HG02840 (cell line): ENCODE measurements around the gene ROPN1.
"Not testable (repeated sequence)": the region's sequence is repeated elsewhere in the genome, so short reads cannot be mapped to it uniquely, and the experiment has no call there.

Experiments used
- ATAC-seq: cut with Tn5 transposase; IDR thresholded peaks from one replicate; pipeline ENCODE4 v1.9.1; 2021; ENCODE audit warnings: mild to moderate bottlenecking, moderate library complexity, moderate number of reproducible peaks; ENCODE audit not compliant: unreplicated experiment, low FRiP score

Gene ROPN1

DNA sequence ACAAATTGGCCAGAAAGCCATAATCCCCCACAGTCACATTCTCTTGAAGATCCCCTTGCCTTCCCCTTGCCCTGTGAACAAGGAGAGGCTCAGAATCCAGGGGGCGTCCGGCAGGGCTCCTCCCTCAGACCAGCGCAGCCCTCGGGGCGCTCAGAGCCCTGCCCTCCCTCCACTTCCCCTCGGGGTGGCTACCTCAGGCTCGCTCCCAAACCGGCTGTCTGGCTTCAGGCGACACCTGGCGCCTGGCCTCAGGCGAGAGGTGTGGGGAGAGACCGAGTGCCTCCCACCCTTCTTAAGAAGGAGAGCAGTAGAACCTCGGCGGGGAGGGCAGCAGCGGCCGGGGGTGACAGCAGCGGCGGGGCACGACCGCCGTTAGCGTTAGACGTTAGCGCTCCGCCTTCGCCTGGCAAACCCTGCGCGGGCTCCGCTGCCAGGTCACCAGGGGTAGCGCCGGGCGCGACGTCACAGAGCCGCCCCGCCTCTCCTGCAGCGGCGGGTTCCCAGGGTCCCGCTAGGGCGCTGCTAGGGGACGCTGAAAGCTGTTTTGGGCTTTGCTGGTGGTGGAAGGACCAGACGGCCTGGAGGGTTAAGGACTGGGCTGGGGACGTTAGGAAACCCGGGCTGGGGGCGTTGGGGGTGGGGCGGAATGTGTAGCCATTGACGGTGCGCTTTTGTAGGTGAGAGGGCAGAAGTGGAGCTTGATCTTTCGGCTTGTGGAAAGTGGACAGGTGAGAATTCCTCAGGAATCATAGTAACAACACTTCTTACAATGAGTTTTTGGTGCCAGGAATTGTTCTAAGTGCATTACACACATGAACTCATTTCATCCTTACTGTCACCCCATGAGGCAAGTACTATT, at the start of gene ROPN1:
ROPN1 (minus strand) TSS at position 395 of the 859 bp plus-strand sequence. CDS start 11,643 bp downstream, outside the sequence.
- ATAC-seq, result not testable (repeated sequence)

DNA sequence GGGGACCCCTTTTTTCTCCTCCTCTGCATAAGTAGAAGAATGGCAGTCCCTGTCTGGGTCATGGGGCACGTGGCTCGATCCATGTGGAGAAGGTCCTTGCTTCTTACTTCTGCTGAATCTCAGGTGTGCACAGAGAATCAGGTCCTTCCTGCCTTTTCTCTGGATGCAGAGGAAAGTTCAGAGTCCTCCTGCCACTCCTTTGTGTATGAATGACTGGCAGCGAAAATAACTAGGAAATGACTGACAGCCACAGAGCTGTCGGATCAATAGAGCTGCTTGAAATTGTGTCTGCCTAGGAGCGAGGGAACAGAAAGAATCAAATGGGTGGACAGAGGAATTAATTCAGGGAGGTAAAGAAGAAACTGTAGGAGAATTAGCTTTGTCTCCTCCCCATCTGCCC, 49.6 kb upstream of the ROPN1 start:
- no peak for ATAC-seq

- ATAC-seq, result no peak
Observed at GRCh38 chr3:124037326-124037725, 45.4 kb upstream of the ROPN1 start.

- not testable (repeated sequence) for ATAC-seq
Observed at GRCh38 chr3:124036214-124036613, 44.3 kb upstream of the ROPN1 start.

- no peak for ATAC-seq
Observed at GRCh38 chr3:124035463-124036121, 43.7 kb upstream of the ROPN1 start.

DNA sequence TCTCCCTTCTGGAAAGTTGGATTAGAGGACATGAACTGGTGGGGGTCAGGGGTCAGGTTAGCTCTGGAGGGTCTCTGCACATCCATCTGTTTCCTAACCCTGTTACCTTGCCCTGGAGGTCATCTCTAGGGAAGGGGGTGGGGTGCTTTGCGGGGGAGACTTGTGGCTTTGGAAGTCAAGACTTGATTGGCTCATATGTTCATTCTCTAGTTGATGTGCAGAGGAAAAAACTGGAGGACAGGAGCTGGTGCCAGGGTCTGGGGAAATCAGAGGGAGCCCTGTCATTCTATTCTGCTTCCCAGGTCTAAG, 42.9 kb upstream of the ROPN1 start:
- no peak for ATAC-seq

DNA sequence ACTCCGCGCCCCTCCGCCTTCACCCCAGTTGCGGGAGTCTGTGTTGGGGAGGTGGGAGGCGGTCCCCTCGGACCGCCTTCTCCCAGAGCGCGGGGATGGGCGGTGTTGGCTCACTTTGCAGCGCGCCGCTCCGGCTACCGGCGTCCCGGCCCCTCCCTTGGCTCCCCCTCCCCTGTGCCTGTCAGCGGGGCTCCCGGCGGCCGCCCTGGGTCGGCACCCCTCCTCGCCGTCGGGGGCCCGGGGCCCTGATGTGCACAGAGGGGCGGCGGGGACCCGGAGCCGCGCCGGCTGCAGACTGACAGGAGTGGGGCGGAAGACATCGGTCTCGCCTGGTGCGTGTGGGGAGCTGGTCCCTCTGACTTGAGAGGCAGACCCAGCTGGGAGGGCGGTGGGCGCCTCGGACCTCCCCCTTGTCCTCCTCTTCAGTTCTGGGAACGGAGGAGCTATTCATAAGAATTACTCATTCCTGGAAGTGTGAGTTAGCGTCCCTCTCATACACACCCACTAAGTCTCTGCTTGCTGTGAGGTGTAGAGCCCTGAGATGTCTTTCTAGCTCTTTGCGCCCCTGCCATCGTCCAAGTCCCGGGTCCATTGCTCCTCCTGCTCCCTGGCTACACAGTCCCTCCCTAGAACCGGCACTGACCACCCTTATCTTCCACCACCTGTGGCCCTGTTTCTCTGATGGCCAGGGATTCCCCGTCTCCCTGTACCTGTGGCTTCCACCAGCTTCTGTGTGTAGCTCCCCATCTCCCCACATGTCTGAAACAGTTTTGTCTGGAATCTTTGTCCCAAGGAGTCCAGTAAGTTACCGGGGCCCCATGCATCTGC, 42.3 kb upstream of the ROPN1 start:
- no peak for ATAC-seq

DNA sequence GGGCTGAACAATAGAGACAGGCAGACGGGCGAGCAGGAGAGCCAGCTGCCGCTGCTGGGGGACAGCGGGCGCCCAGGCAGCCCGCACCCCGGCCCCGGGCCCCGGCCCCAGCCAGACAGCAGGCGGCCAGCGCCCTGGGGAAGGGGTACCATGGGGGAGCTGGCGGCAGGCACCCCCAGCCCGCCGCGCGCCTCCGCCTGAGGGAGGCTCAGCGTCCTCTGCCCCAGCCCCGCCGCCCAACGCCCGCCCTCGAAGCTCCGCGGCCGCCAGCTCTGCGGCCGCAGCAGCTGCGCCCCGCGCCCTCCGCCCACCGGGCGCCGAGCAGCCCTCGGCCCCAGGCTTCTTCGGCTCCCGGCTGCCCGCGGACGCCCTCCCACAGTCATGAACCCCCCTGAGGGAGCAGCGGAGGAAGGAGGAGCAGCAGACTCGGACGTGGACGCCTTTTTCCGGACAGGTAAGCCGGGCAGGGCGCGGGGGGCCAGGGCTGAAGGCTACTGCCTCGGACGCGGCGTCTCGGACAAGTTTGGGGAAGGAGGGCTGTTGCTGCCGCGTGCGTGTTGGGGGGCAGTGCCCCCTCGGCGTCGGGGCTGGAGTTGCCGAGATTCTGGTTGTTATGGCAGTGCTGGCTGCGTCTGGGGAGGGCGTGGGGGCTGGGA, 41.6 kb upstream of the ROPN1 start, which contains the start of gene KALRN:
KALRN (plus strand) TSS at position 10 of the 656 bp plus-strand sequence.
- no peak for ATAC-seq

GRCh38 chr3:124032881-124033359, 41.0 kb upstream of the ROPN1 start:
- peak; percentile 83 for ATAC-seq

GRCh38 chr3:124032311-124032880, 40.5 kb upstream of the ROPN1 start:
- ATAC-seq, result no peak

DNA sequence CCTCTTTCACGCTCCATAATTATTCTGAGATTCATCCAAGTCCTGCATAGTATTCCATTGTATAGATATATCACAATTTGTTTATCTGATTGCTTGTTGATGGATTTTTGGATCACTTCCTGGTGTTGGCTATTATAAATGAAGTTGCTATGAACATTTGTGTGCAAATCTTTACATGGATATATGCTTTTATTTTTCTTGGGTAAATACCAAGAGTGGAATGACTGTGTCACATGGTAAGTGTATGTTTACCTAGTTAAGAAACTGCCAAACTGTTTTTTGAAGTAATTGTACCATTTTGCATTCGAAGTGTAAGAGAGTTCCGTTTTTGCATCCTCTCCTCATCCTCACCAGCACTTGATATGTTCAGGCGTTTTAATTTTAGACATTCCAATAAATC, 34.6 kb upstream of the ROPN1 start:
- no peak for ATAC-seq

GRCh38 chr3:124023531-124023930, 31.6 kb upstream of the ROPN1 start:
- ATAC-seq, result not testable (repeated sequence)

GRCh38 chr3:124019291-124019690, 27.4 kb upstream of the ROPN1 start:
- no peak for ATAC-seq

DNA sequence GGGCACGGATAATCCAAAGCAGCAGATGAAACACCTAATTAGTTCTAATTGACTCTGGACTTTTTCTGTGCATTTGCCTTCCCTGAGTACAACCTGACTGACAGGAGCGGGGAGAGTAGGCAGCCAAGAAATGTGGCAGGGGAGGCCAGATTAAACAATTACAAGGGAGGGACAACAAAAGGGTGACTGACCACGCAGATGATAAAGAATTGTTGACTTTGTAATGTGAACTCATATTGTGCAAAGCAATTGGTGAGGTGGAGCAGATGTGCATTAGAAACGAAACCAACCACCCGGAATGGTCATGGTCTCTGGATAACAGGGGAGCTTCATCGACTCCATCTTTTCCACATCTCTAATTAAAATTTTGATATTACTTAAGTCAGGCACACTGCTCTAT, 25.6 kb upstream of the ROPN1 start:
- not testable (repeated sequence) for ATAC-seq

- ATAC-seq, result not testable (repeated sequence)
Observed at GRCh38 chr3:124016483-124016882, 24.6 kb upstream of the ROPN1 start.

- ATAC-seq, result no peak
Observed at GRCh38 chr3:124014366-124014942, 22.5 kb upstream of the ROPN1 start.

DNA sequence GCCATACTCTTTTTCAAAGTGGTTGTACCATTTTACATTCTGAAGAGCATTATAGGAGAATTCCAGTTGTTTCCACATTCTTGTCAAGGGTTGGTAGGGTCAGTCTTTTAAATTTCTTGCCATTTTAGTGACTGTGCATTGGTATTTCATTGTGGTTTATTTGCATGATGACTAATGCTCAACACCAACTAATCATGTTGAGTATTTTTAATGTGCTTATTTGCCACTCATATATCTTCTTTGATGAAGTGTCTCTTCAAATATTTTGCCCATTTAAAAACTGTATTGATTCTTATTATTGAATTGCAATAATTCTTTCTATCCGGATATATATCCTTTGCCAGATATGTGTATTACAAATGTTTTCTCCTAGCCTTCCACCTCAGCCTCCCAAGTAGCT, 16.4 kb upstream of the ROPN1 start:
- ATAC-seq, result not testable (repeated sequence)

DNA sequence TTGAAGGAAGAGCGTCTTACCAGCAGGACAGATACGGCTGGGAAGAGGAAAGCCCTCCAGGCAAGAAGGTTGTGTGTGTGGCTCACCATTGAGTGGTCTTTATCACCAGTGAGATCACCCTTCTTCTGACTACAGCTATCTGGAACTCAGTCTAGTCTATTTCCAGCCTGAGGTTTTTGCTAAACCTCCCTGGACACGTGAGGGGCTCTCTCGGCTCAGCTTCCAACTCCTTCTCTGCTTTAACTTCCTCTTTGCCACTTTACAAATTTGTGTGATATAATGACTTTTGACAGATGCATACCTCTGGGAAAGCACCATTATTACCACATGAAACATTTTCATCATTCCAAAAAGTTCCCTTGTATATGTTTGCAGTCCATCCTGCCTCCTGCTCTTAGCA, 15.3 kb upstream of the ROPN1 start:
- no peak for ATAC-seq

- ATAC-seq, result not testable (repeated sequence)
Observed at GRCh38 chr3:124002405-124003079, 10.6 kb upstream of the ROPN1 start.
